Colonic mucosa (tissue), 4 donors: Measurements from ENCODE around the gene CDK6. TPM values are rescaled to one million over a fixed set of nuclear protein-coding genes. Genes with fewer than 3 reads are reported as not detected.

ENCODE experiments used
- DNase-seq: peaks from one replicate; pipeline ENCODE4 v3.0.0-alpha.2; 2020
- H3K27ac ChIP-seq: fragments of 200-600 bp; one replicate; pipeline ENCODE4 v1.8.0; 2021
- H3K27me3 ChIP-seq: fragments of 200-600 bp; one replicate; pipeline ENCODE4 v1.8.0; 2021
- H3K36me3 ChIP-seq: fragments of 200-600 bp; one replicate; pipeline ENCODE4 v1.8.0; 2021
- H3K4me1 ChIP-seq: fragments of 200-600 bp; one replicate; pipeline ENCODE4 v1.8.0; 2021; ENCODE audit warnings: mild to moderate bottlenecking
- H3K4me3 ChIP-seq: fragments of 200-600 bp; one replicate; pipeline ENCODE4 v1.8.0; 2021
- H3K9ac ChIP-seq, 2 donors: one replicate each; pipeline ENCODE4 v1.7.0; 2013; ENCODE audit warnings: control low read depth in 2 of 2, low read depth in 2 of 2, low read length in 2 of 2
- H3K9me3 ChIP-seq: fragments of 200-600 bp; one replicate; pipeline ENCODE4 v1.8.0; 2021
- intact Hi-C: fragments of 100-400 bp; cut with DNase I; formaldehyde crosslinking; loops from one replicate; pipeline ENCODE4 v1.14.1; 2022
- total RNA-seq, 2 donors: library from RNA; stranded (reverse); fragmentation: NEBNext Ultra II Directional in 1 of 2; extraction: Animal tissue kit (Norgen Biotek cat#: 25700) in 1 of 2; gene quantifications; one replicate each; pipeline ENCODE4 v1.2.1, GENCODE V29; 2021
- TF ChIP-seq, protein P1 (sequence below): fragments of 200-600 bp; IDR thresholded peaks from one replicate; pipeline ENCODE4 v1.8.0; 2022; ENCODE audit warnings: antibody characterized with exemption, mild to moderate bottlenecking
- donor health status: healthy.
- donor health status: DM: no; HTN: no; CAD: no.
- donor health status: DM: no; HTN: no; CAD: no.

Gene CDK6
- total RNA-seq, 2 donors from 2014 or later: 37.1 to 55.4 TPM

DNA sequence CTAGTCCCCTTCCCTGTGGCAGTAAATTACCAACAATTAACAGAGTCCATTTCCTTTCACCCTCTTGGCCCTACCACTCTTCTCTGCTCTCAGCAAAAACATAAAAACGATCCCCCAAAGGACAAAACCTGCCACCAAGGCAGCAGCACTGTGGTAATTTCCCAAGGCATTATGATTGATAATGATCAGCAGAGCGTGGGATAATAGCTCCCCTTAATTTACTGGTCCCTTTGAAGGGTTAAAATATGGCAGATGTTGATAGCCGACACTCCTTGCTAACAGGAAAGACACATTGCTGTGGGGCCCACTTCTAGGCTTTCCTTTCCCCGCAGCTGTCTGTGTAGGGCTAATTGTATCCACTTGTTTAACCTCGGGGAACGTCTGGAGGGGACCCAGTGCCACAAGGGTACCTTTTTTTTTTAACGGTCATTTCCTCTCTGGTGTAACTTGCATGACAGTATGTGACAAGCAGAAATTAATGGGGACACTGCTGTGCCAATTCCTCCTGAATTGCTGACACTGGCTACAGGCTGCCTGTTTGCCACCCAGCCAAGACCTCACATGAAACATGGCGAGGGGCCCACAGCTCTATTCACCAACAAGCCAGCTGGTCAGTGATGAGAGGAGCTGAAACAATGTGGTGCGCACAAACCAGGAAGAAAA, 81.3 kb downstream of the CDK6 start:
- Histone ChIP-seq H3K9me3 (no peaks in the 10 kb centered on the region), H3K4me1 (no peaks in the 10 kb centered on the region), H3K9ac (no peak overlapping the region), H3K36me3 (no peaks in the 10 kb centered on the region), H3K27ac (no peak overlapping the region), H3K27me3 (no peaks in the 10 kb centered on the region), H3K4me3 (no peak overlapping the region)
- intact Hi-C loops: no loop called here
- TF ChIP-seq, protein P1, sequence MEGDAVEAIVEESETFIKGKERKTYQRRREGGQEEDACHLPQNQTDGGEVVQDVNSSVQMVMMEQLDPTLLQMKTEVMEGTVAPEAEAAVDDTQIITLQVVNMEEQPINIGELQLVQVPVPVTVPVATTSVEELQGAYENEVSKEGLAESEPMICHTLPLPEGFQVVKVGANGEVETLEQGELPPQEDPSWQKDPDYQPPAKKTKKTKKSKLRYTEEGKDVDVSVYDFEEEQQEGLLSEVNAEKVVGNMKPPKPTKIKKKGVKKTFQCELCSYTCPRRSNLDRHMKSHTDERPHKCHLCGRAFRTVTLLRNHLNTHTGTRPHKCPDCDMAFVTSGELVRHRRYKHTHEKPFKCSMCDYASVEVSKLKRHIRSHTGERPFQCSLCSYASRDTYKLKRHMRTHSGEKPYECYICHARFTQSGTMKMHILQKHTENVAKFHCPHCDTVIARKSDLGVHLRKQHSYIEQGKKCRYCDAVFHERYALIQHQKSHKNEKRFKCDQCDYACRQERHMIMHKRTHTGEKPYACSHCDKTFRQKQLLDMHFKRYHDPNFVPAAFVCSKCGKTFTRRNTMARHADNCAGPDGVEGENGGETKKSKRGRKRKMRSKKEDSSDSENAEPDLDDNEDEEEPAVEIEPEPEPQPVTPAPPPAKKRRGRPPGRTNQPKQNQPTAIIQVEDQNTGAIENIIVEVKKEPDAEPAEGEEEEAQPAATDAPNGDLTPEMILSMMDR: no peak
- no peak for DNase-seq

DNA sequence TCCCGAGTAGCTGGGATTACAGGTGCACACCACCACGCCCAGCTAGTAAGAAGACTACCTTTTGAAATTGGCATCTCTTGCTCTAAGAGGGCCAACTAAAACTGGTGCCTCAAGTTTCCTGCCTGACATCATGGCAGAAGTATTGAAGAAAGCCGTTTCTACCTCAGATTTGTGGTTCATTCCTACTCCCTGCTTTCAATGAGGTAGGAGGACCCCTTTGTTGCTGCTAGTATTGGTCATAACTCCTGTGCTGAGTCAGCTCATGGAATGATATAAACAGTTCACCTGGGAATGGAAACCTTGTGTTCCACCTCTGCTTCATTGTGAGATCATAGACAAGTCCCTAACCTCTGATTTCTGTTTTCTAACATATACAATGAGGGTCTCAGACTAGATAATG, 82.8 kb downstream of the CDK6 start:
- H3K9ac ChIP-seq: no peak overlapping the region
- no peaks in the 10 kb centered on the region for H3K9me3 ChIP-seq
- TF ChIP-seq, protein P1: no peak
- H3K4me1 ChIP-seq: no peaks in the 10 kb centered on the region
- no peak for DNase-seq
- no peaks in the 10 kb centered on the region for H3K36me3 ChIP-seq
- no peak overlapping the region for H3K4me3 ChIP-seq
- no peaks in the 10 kb centered on the region for H3K27me3 ChIP-seq
- no peak overlapping the region for H3K27ac ChIP-seq
- intact Hi-C loops: no loop called here

DNA sequence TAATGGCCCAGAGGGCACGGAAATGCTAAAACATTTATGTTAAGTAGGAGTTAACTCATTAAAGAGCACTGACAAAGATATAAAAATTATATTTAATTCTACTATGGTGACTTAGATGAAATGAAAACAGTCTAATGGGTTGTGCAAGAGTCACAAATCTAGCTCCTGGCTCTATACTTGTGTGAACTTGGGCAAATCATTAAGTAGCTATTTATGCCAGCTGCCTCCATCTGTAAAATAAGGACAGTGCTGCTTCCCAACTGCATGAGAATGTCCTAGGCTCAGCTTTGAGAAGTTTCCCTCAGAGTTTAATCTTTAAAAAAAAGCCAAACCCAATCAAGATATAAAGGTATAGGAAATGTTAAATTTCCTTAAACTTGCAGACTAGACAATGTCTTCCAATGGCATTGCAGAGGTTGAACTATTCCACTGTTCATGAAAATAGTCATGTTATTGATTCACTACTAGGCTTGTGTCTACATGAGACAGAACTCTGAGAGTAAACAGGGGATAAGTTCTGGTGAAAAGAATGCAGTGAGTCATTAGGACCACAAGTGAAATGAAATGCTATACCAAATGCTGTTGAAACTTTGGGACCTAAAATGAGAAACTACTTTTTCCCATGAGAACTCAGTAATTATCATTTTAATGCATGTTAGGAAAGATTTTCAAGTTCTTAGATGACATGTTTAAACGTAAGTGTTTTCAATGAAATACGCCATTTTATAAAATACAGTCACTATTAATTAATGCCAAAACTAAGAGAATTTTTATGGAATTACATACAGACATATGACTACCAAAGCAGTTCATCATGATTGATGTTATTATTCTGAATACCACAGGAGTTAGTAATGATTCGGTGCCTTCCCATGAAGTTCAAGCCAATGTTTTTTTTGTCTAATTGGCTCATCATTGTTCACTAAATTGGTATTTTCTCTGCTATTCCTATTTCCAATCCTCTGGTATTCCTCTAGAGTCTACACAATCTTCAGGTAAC, 84.2 kb downstream of the CDK6 start:
- no peak overlapping the region for H3K27ac ChIP-seq
- H3K27me3 ChIP-seq: no peaks in the 10 kb centered on the region
- no peaks in the 10 kb centered on the region for H3K9me3 ChIP-seq
- no peak for DNase-seq
- H3K4me1 ChIP-seq: no peaks in the 10 kb centered on the region
- H3K9ac ChIP-seq: no peak overlapping the region
- H3K36me3 ChIP-seq: no peaks in the 10 kb centered on the region
- no peak overlapping the region for H3K4me3 ChIP-seq
- TF ChIP-seq, protein P1: no peak
- intact Hi-C loops: no loop called here

DNA sequence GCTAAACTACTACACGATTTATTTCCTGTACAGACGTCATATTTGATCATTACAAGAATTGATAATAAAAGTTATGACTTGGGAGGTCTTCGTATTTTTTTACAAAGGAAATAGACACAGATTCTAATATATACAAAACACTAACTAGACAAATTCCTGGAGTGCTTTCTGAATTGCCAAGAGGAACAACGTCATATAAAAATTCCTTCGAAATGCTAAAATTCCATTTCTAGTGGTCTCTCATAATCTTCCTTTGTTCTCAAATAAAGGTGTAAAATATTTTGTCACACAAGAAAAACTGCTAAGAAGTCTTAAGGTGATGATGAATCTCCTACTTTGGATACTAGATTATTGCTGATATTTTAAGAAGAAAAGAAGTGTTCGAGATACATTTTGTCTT, 85.4 kb downstream of the CDK6 start:
- TF ChIP-seq, protein P1: no peak
- DNase-seq: no peak
- H3K4me3 ChIP-seq: no peak overlapping the region
- H3K27ac ChIP-seq: no peak overlapping the region
- H3K4me1 ChIP-seq: no peaks in the 10 kb centered on the region
- intact Hi-C loops: no loop called here
- no peak overlapping the region for H3K9ac ChIP-seq
- H3K27me3 ChIP-seq: no peaks in the 10 kb centered on the region
- H3K9me3 ChIP-seq: no peaks in the 10 kb centered on the region
- no peaks in the 10 kb centered on the region for H3K36me3 ChIP-seq

DNA sequence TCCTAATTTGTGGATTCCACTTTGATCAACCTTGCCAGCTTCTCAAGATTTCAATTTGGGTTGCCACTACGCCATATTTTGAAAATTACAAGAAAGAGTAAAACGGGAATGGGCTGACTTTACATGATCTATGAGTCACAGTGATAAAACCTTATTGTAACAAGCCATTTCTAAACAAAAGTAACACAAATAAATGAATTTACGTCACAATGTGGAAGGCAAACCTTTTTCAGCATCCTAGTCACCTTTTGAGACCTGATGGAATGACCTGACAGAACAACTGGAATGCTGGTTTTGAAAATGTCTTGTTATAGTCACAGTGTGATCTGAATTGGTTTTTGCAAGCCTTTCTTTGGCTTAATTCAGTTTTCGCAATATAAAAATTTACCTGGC, 85.9 kb downstream of the CDK6 start:
- H3K36me3 ChIP-seq: no peaks in the 10 kb centered on the region
- H3K9ac ChIP-seq: no peak overlapping the region
- TF ChIP-seq, protein P1: no peak
- no peaks in the 10 kb centered on the region for H3K27me3 ChIP-seq
- H3K27ac ChIP-seq: no peak overlapping the region
- no peak overlapping the region for H3K4me3 ChIP-seq
- no peak for DNase-seq
- no peaks in the 10 kb centered on the region for H3K4me1 ChIP-seq
- intact Hi-C loops: no loop called here
- H3K9me3 ChIP-seq: no peaks in the 10 kb centered on the region
